Neural progenitor cell (in vitro differentiated cells): ENCODE measurements around the gene RBBP5.

Experiments
- CTCF ChIP-seq: fragments of 200-600 bp; sonication (generic); IDR thresholded peaks from 2 replicates; pipeline ENCODE4 v1.5.1; 2017; ENCODE audit warnings: antibody characterized with exemption, mild to moderate bottlenecking
- EZH2 ChIP-seq: fragments of 200-600 bp; sonication (generic); IDR thresholded peaks from 2 replicates; pipeline ENCODE4 v1.6.1; 2017; ENCODE audit warnings: antibody characterized with exemption, mild to moderate bottlenecking, moderate library complexity
- EZH2phosphoT487 ChIP-seq: fragments of 200-600 bp; sonication (generic); IDR thresholded peaks from 2 replicates; pipeline ENCODE4 v1.6.1; 2017; ENCODE audit warnings: antibody characterized with exemption

- TF ChIP-seq CTCF (no peak), EZH2phosphoT487 (no peak), EZH2 (no peak)
Observed at GRCh38 chr1:205088341-205088740, 33.4 kb downstream of the RBBP5 start.
